Left cardiac atrium (tissue), 4 donors: ENCODE results near the gene SIGLECL1. TPM values are rescaled to one million over a fixed set of nuclear protein-coding genes. Genes with fewer than 3 reads are reported as not detected.

ENCODE experiments used
- ATAC-seq, 2 donors: fragments of 200-7000 bp; cut with Tn5 transposase; one replicate each; pipeline ENCODE4 v1.9.1; 2020; ENCODE audit warnings: mild to moderate bottlenecking in 2 of 2, moderate library complexity in 2 of 2
- DNase-seq: peaks from one replicate; pipeline ENCODE4 v3.0.0-alpha.2; 2020
- intact Hi-C, 2 donors: fragments of 100-400 bp; cut with DNase I; formaldehyde crosslinking; loops; one replicate each; pipeline versions ENCODE4 v1.14.1 to v1.15.1; 2022 to 2023
- microRNA-seq, 2 donors: library from miRNA; unstranded; fragments of <30 nt; microRNA quantifications; one replicate each; pipeline ENCODE4 v1.2.0, GENCODE V29; 2020
- total RNA-seq, 2 donors: library from RNA; stranded (reverse); fragmentation: NEBNext Ultra II Directional; extraction: Animal tissue kit (Norgen Biotek cat#: 25700); gene quantifications; one replicate each; pipeline ENCODE4 v1.2.1, GENCODE V29; 2021
- donor health status: DM: no; HTN: yes; CAD: no.
- donor health status: DM: no; HTN: yes; CAD: no; lungs with severe emphysema.
- donor health status: DM: yes; HTN: yes; CAD: no.
- donor health status: Dilated cardiomyopathy.

SIGLECL1 gene
- total RNA-seq, 2 donors from 2014 or later = not detected

- DNase-seq = no peak
- ATAC-seq = no peak
- intact Hi-C loops = no loop called here
Observed at GRCh38 chr19:51293571-51294210, 42.8 kb downstream of the SIGLECL1 start.

GRCh38 chr19:51294211-51294976 is 43.5 kb downstream of the SIGLECL1 start:
- intact Hi-C loops = no loop called here
- ATAC-seq (no peak), DNase-seq (no peak)

GRCh38 chr19:51294977-51295375 is 44.1 kb downstream of the SIGLECL1 start:
- intact Hi-C loops = no loop called here
- no peak for ATAC-seq
- DNase-seq = no peak

- DNase-seq (no peak), ATAC-seq (no peak)
- intact Hi-C loops = no loop called here
Observed at GRCh38 chr19:51295382-51296126, 44.7 kb downstream of the SIGLECL1 start.

- ATAC-seq = no peak
Observed at GRCh38 chr19:51296336-51297093, 45.6 kb downstream of the SIGLECL1 start.

GRCh38 chr19:51297406-51297805 is 46.5 kb downstream of the SIGLECL1 start:
- intact Hi-C loops = no loop called here
- ATAC-seq (no peak), DNase-seq (no peak)

More at GRCh38 chr19:51296336-51297093, 45.6 kb downstream of the SIGLECL1 start:
- intact Hi-C loops = no loop called here
- DNase-seq = no peak

GRCh38 chr19:51301266-51301665 is 50.4 kb downstream of the SIGLECL1 start:
- ATAC-seq (no peak), DNase-seq (no peak)
- intact Hi-C loops = no loop called here

- no peak for ATAC-seq
- intact Hi-C loops = no loop called here
- DNase-seq = no peak
Observed at GRCh38 chr19:51305479-51305878, 54.6 kb downstream of the SIGLECL1 start.

GRCh38 chr19:51311351-51312257 is 60.7 kb downstream of the SIGLECL1 start, which contains the start of gene IGLON5:
IGLON5 (plus strand) TSS chr19:51311644; CDS start chr19:51311848, 204 bp downstream.
- DNase-seq = no peak
- no peak for ATAC-seq
- intact Hi-C loops = no loop called here

- ATAC-seq = no peak
- DNase-seq = no peak
- intact Hi-C loops = no loop called here
Observed at GRCh38 chr19:51316688-51317087, 65.8 kb downstream of the SIGLECL1 start.

GRCh38 chr19:51317376-51317775 is 66.5 kb downstream of the SIGLECL1 start:
- intact Hi-C loops = no loop called here
- ATAC-seq (peak; percentile 19 to 71), DNase-seq (no peak)

- DNase-seq = no peak
- intact Hi-C loops = no loop called here
- no peak for ATAC-seq
Observed at GRCh38 chr19:51317968-51318367, 67.1 kb downstream of the SIGLECL1 start.

Small RNA genes within 50 kb of the gene (microRNA-seq; reads per million reads assigned to microRNA genes)
- 0 reads per million in 2 donors for gene MIR8074

Other genes with a start within 250 kb of the SIGLECL1 start
- gene KLK8, start 249.5 kb upstream of the SIGLECL1 start, total RNA-seq = under 1 TPM in 1 of 2 donors, not detected in 1; 0.53 TPM
- gene KLK10, start 231.4 kb upstream of the SIGLECL1 start, total RNA-seq = under 1 TPM; 0.26 to 0.32 TPM
- 1 to 10 TPM; 1.7 to 2.6 TPM for gene KLK11, start 224.5 kb upstream of the SIGLECL1 start, total RNA-seq
- gene KLK12, start 216.1 kb upstream of the SIGLECL1 start, total RNA-seq = not detected
- under 1 TPM in 1 of 2 donors, not detected in 1; 0.65 TPM for gene KLK13, start 186.0 kb upstream of the SIGLECL1 start, total RNA-seq
- under 1 TPM; 0.21 to 0.31 TPM for gene KLK14, start 168.2 kb upstream of the SIGLECL1 start, total RNA-seq
- gene CTU1, start 142.7 kb upstream of the SIGLECL1 start, total RNA-seq = 1 to 10 TPM; 5.3 to 6.0 TPM
- gene SIGLEC9, start 126.2 kb upstream of the SIGLECL1 start, total RNA-seq = 1 to 10 TPM; 5.1 to 6.6 TPM
- 1 to 10 TPM; 1.6 to 2.2 TPM for gene SIGLEC7, start 108.8 kb upstream of the SIGLECL1 start, total RNA-seq
- gene CD33, start 26.0 kb upstream of the SIGLECL1 start, total RNA-seq = 10 to 100 TPM in 1 of 2 donors, 1 to 10 TPM in 1; 3.2 to 11.4 TPM
- gene IGLON5, start 60.6 kb downstream of the SIGLECL1 start, total RNA-seq = under 1 TPM in 1 of 2 donors, not detected in 1; 0.16 TPM
- gene VSIG10L, start 91.1 kb downstream of the SIGLECL1 start, total RNA-seq = 1 to 10 TPM; 1.5 to 1.8 TPM
- gene ETFB, start 115.3 kb downstream of the SIGLECL1 start, total RNA-seq = 100 to 1,000 TPM; 225 to 267 TPM
- 1 to 10 TPM; 1.3 to 2.5 TPM for gene CLDND2, start 117.9 kb downstream of the SIGLECL1 start, total RNA-seq
- gene NKG7, start 121.6 kb downstream of the SIGLECL1 start, total RNA-seq = 1 to 10 TPM in 1 of 2 donors, under 1 TPM in 1; 0.89 to 4.0 TPM
- gene LIM2, start 136.9 kb downstream of the SIGLECL1 start, total RNA-seq = not detected
- not detected for gene C19orf84, start 139.5 kb downstream of the SIGLECL1 start, total RNA-seq
- 1 to 10 TPM; 1.4 to 1.6 TPM for gene SIGLEC10, start 166.6 kb downstream of the SIGLECL1 start, total RNA-seq
- under 1 TPM in 1 of 2 donors, not detected in 1; 0.09 TPM for gene SIGLEC8, start 207.4 kb downstream of the SIGLECL1 start, total RNA-seq
- gene CEACAM18, start 227.5 kb downstream of the SIGLECL1 start, total RNA-seq = not detected